Hematopoietic multipotent progenitor cell treated with erythropoietin and hydrocortisone succinate and interleukin-3 and kit ligand, for 8 days (in vitro differentiated cells): ENCODE measurements around the gene SUCNR1.
A peak's percentile ranks its signal among the peaks of the same experiment; 100 is the strongest.
"Not testable (repeated sequence)": the region's sequence is repeated elsewhere in the genome, so short reads cannot be mapped to it uniquely, and the experiment has no call there.

Experiments used
- DNase-seq: peaks from one replicate; pipeline ENCODE4 v3.0.0-alpha.2; 2015

The SUCNR1 gene

GRCh38 chr3:151903501-151903991 lies 30.1 kb downstream of the SUCNR1 start:
- DNase-seq: no peak

GRCh38 chr3:151905647-151906046 lies 32.2 kb downstream of the SUCNR1 start:
- DNase-seq: no peak

GRCh38 chr3:151906751-151907150 lies 33.3 kb downstream of the SUCNR1 start:
- DNase-seq: no peak

- no peak for DNase-seq
Observed at GRCh38 chr3:151908399-151908798, 35.0 kb downstream of the SUCNR1 start.

- no peak for DNase-seq
Observed at GRCh38 chr3:151909681-151910405, 36.4 kb downstream of the SUCNR1 start.

DNA sequence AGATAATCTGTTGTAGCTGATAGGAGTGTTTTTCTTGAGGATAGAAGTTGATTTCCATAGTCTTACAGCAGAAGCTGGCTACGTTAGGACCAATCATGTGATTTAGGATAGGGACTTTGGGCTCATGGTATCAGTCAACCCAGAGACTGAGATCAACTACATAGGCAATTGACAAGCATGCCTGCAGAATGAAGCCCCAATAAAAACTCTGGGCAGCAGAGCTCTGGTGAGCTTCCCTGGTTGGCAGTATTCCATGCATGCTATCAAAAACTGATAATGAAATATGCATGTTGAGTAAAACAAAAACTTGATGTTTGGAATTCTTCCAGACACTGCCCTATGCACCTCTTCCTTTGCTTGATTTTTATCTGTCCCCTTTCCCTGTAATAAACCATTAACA lies 38.0 kb downstream of the SUCNR1 start:
- DNase-seq: no peak

GRCh38 chr3:151912028-151912427 lies 38.6 kb downstream of the SUCNR1 start:
- DNase-seq: no peak

GRCh38 chr3:151916781-151917180 lies 43.3 kb downstream of the SUCNR1 start:
- peak; percentile 35 for DNase-seq

DNA sequence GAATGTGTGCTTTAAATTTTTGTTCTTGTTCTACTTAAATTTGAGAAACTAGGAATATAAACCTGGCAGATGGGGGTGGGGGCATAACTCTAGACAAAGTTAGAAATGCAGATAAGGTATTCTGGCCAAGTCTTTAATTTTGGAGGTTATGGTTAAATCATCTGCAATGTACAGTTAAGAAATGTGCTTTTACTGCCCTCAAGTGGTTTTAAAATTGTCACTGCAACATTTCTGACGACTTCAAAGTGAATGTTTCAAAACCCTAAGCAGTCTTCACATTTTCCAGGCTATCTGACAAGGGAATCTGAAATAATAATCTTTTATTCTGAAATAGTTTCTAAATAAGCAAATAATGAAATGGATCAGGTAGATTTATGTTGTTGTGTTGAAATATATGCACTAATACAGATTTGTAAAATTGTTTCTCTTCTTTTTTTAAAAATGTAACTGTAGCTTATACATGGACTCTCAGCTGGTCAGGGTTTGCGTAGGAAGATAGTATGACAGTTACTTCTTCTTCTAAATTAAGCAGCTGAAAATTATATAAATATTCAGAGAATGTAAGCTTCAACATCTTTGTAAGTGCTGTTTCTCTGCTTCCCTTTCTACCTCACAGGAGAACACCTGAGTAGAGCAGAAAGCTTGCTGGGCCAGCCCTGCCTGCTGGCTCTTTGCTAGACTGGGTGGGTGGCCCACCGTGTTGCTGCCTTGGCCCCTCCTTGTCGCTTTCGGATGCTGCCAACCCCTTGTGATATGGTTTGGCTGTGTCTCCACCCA lies 45.0 kb downstream of the SUCNR1 start:
- DNase-seq: peak; percentile 72

DNA sequence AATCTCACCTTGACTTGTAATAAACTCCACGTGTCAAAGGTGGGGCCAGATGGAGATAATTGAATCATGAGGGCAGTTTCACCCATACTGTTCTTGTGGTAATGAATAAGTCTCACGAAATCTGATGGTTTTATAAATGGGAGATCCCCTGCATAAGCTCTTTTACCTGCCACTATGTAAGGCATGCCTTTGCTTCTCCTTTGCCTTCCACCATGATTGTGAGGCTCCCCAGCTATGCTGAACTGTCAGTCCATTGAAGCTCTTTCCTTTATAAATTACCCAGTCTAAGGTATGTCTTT lies 45.5 kb downstream of the SUCNR1 start:
- no peak for DNase-seq

DNA sequence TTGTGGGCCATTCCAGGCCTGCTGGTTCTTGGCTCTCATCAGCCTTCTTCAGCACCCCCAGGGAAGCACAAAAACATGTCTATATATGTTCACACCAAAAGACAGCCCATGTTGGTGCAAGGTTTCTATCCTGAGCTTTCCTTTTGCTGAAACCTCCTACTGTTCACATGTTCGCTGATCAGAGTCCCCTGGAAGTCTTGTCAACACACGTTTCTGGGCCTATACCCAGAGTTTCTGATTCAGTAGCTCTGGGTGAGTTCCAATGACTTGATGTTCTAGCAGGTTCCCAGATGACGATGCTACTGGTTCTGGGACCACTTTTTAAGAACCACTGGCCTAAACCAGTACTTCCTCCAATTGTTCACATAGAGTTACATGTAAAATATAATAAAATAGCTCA lies 46.0 kb downstream of the SUCNR1 start:
- DNase-seq: no peak

GRCh38 chr3:151923901-151924300 lies 50.5 kb downstream of the SUCNR1 start:
- no peak for DNase-seq

- no peak for DNase-seq
Observed at GRCh38 chr3:151924753-151925152, 51.3 kb downstream of the SUCNR1 start.

DNA sequence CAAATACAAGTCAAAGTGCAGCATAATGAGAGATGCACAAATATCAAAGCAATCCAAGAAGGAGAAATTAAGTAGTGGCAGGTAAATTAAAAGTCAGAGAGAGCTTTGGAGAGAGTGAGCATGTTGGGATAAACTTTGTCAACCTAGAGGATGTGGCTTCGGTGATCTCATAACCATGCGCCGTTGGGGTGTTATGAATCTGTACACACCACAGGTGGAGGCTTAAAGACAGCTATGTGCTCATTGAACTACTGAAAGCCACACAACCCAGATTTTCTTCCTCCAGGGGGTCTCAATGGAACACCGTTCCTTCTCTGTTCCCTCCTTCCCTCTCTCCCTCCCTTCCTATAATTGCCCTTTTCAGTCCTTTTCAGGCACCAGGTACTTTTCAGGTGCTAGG lies 52.0 kb downstream of the SUCNR1 start:
- DNase-seq: no peak

DNA sequence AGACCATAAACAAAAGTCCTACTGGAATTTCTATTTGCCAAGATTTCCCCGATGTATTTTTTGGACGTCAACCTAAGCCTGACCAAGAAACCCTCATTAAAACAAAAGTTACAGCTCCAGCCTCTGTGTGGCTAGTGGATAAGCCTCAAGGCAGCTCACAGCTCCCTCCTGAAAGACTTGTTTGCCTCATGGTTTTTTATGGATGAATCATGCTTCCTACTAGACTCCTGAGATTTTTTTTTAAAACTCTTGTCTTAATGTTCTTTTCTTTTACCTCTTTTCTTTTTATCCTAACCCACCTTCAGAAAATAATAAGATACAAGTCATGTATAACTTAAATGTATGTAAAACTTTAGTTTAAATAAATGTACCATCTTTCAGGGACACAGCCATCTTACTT lies 52.4 kb downstream of the SUCNR1 start:
- DNase-seq: no peak

- no peak for DNase-seq
Observed at GRCh38 chr3:151926956-151927355, 53.5 kb downstream of the SUCNR1 start.

DNA sequence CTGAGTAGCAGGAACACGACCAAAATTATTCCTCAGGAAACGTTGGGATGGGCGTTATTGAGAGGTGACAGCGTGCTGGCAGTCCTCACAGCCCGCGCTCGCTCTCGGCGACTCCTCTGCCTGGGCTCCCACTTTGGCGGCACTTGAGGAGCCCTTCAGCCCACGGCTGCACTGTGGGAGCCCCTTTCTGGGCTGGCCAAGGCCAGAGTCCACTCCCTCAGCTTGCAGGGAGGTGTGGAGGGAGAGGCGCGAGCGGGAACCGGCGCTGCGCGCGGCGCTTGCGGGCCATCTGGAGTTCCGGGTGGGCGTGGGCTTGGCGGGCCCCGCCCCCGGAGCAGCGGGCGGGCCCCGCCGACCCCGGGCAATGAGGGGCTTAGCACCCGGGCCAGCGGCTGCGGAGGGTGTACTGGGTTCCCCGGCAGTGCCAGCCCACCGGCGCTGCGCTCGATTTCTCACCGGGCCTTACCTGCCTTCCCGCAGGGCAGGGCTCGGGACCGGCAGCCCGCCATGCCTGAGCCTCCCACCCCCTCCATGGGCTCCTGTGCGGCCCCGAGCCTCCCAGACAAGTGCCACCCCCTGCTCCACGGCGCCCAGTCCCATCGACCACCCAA lies 54.6 kb downstream of the SUCNR1 start:
- not testable (repeated sequence) for DNase-seq

- DNase-seq: no peak
Observed at GRCh38 chr3:151931171-151931570, 57.7 kb downstream of the SUCNR1 start.

DNA sequence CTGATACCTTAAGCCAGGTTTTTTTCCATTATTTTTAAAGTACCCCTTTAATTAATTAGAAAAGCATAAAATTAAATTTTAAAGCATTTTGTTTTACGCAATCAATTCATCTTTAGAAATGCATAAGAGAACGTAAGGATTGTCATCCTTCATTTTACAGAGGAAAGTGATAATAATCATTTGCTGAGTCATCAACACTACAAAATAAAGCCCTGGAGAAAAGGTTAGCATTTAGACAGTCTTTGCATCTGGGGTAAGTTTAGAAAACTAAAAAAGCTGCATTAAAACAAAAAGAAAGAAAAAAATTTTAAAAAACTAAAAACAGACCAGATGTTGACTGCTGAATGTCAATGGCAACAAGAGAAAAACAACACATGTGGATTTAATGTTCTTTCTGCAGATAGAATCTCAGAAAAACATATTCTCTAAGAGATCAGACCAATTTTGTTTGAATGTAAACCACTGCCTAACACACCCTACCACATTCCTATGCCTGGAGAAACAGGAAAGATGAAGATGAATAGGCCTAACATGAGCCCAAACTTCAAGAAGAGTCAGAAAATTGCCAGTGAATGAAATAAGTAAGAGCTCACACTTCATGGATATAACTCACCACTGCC lies 59.9 kb downstream of the SUCNR1 start:
- peak; percentile 13 for DNase-seq
